Activated CD4-positive, CD25-positive, alpha-beta regulatory T cell (primary cell): ENCODE results near the gene CFAP74.

Experiments
- DNase-seq, 4 experiments: peaks; one replicate each; lab custom pipeline; 2025; lab: John Stamatoyannopoulos, UW

The CFAP74 gene

GRCh38 chr1:1969953-1970716 lies 33.5 kb downstream of the CFAP74 start:
- DNase-seq, result no peak

- DNase-seq, result no peak
Observed at GRCh38 chr1:1969505-1969900, 34.1 kb downstream of the CFAP74 start.

GRCh38 chr1:1968767-1969504 lies 34.6 kb downstream of the CFAP74 start:
- no peak for DNase-seq

- DNase-seq, result no peak
Observed at GRCh38 chr1:1967879-1968278, 35.7 kb downstream of the CFAP74 start.

GRCh38 chr1:1967151-1967550 lies 36.4 kb downstream of the CFAP74 start:
- DNase-seq, result no peak

GRCh38 chr1:1966071-1966740 lies 37.4 kb downstream of the CFAP74 start:
- DNase-seq, result no peak

GRCh38 chr1:1965546-1965945 lies 38.0 kb downstream of the CFAP74 start:
- DNase-seq, result no peak

- DNase-seq, result no peak
Observed at GRCh38 chr1:1964811-1965210, 38.8 kb downstream of the CFAP74 start.

GRCh38 chr1:1963570-1963969 lies 40.0 kb downstream of the CFAP74 start:
- no peak for DNase-seq

- no peak for DNase-seq
Observed at GRCh38 chr1:1962752-1963151, 40.8 kb downstream of the CFAP74 start.

- no peak for DNase-seq
Observed at GRCh38 chr1:1960480-1961196, 42.9 kb downstream of the CFAP74 start.

GRCh38 chr1:1959840-1960479 lies 43.6 kb downstream of the CFAP74 start:
- peak in 3 of 4 experiments; percentile 13 to 32 (median 31) for DNase-seq

GRCh38 chr1:1959459-1959839 lies 44.1 kb downstream of the CFAP74 start:
- no peak for DNase-seq

GRCh38 chr1:1958071-1958541 lies 45.5 kb downstream of the CFAP74 start:
- no peak for DNase-seq

- no peak for DNase-seq
Observed at GRCh38 chr1:1957533-1957961, 46.0 kb downstream of the CFAP74 start.

- no peak for DNase-seq
Observed at GRCh38 chr1:1956586-1957532, 46.7 kb downstream of the CFAP74 start.

GRCh38 chr1:1956101-1956500 lies 47.5 kb downstream of the CFAP74 start:
- DNase-seq, result no peak

- no peak for DNase-seq
Observed at GRCh38 chr1:1955621-1956094, 47.9 kb downstream of the CFAP74 start.

GRCh38 chr1:1954831-1955441 lies 48.6 kb downstream of the CFAP74 start:
- DNase-seq, result no peak

GRCh38 chr1:1954015-1954414 lies 49.6 kb downstream of the CFAP74 start:
- DNase-seq, result no peak
